K562 (cell line): Measurements from ENCODE around the gene RESP18. TPM values are rescaled to one million over a fixed set of nuclear protein-coding genes. Genes with fewer than 3 reads are reported as not detected.

Experiments
- ATAC-seq: fragments of 200-7000 bp; cut with Tn5 transposase; 3 replicates; pipeline ENCODE4 v1.9.1; 2020; ENCODE audit warnings: moderate library complexity
- BruUV-seq: library from RNA; stranded (reverse); fragments of 400-500 nt; replicated peaks from 2 replicates; lab custom pipeline; 2021; lab: Mats Ljungman, UMichigan
- CTCF ChIA-PET: fragments of 300-600 bp; formaldehyde crosslinking; extraction: SDS; loops from one replicate; lab custom pipeline; 2021; ENCODE audit warnings: low intra/inter-chr PET ratio; lab: Yijun Ruan, JAX
- POLR2A ChIA-PET: fragments of 300-600, 350-650 bp; sonication (Branson Sonifier 250); formaldehyde crosslinking; extraction: SDS; loops from one replicate; lab custom pipeline; 2021; ENCODE audit warnings: antibody characterized with exemption, inconsistent platforms; lab: Yijun Ruan, JAX
- DNase-seq, 4 experiments: peaks; one replicate each; pipeline versions ENCODE4 v3.0.0 to v3.0.0-alpha.2; 2011 to 2018; ENCODE audit warnings: low spot score in 3 of 4, mixed read lengths in 3 of 4; ENCODE audit errors: extremely low read depth in 1 of 4
- FAIRE-seq: peaks from 2 replicates; lab custom pipeline; 2011; peaks lifted over from hg19 to GRCh38; lab: Jason Lieb, UNC
- H2AFZ ChIP-seq: 2 replicates; pipeline ENCODE4 v1.6.0; 2011; ENCODE audit warnings: low read depth, low read length, control low read depth, inconsistent platforms
- H3K27ac ChIP-seq: fragments of 200-600 bp; 3 replicates; pipeline ENCODE4 v1.8.0; 2011; ENCODE audit warnings: low read depth, mild to moderate bottlenecking, control low read depth, inconsistent platforms, low read length, moderate library complexity, mixed read lengths; ENCODE audit errors: extremely low read depth
- H3K27me3 ChIP-seq, 2 experiments: fragments of 300-600 bp in 1 of 2; 2 replicates in 1 of 2; 3 replicates in 1 of 2; pipeline versions ENCODE4 v1.6.0 to v1.8.0; 2011; ENCODE audit warnings: inconsistent platforms in 2 of 2, low read length in 2 of 2, mild to moderate bottlenecking in 1 of 2, mixed read lengths in 1 of 2, moderate library complexity in 1 of 2; ENCODE audit not compliant: control insufficient read depth in 2 of 2, insufficient read depth in 2 of 2
- H3K36me3 ChIP-seq: fragments of 300-600 bp; 3 replicates; pipeline ENCODE4 v1.8.0; 2011; ENCODE audit warnings: mild to moderate bottlenecking, low read length, inconsistent platforms; ENCODE audit not compliant: control insufficient read depth, insufficient read depth
- H3K4me1 ChIP-seq, 2 experiments: fragments of 200-600 bp in 1 of 2; replicated peaks in 1 of 2; 2 replicates in 1 of 2; 3 replicates in 1 of 2; pipeline versions ENCODE4 v1.5.1 to v1.8.0; 2011; ENCODE audit warnings: inconsistent platforms in 2 of 2, low read length in 2 of 2, mild to moderate bottlenecking in 1 of 2, mixed read lengths in 1 of 2, moderate library complexity in 1 of 2; ENCODE audit not compliant: control insufficient read depth in 2 of 2, insufficient read depth in 2 of 2
- H3K4me2 ChIP-seq: 2 replicates; pipeline ENCODE4 v1.6.1; 2011; ENCODE audit warnings: low read length, control low read depth, inconsistent platforms, mixed read lengths; ENCODE audit not compliant: insufficient read depth
- H3K4me3 ChIP-seq: fragments of 200-600 bp; sonication (generic), shearing (Covaris generic); 2 replicates; pipeline ENCODE4 v1.5.1; 2016; ENCODE audit warnings: control low read depth, inconsistent platforms
- H3K79me2 ChIP-seq: fragments of 200-600 bp; 3 replicates; pipeline ENCODE4 v1.8.0; 2011; ENCODE audit warnings: low read length, inconsistent platforms; ENCODE audit not compliant: control insufficient read depth, insufficient read depth
- H3K9ac ChIP-seq, 2 experiments: 2 replicates each; pipeline versions ENCODE4 v1.6.0 to v1.6.1; 2011; ENCODE audit warnings: low read depth in 2 of 2, low read length in 2 of 2, control low read depth in 1 of 2, inconsistent platforms in 1 of 2, mild to moderate bottlenecking in 1 of 2, mixed read lengths in 1 of 2; ENCODE audit not compliant: insufficient read depth in 1 of 2
- H3K9me1 ChIP-seq: one replicate; pipeline ENCODE4 v1.6.0; 2011; ENCODE audit warnings: inconsistent platforms, mild to moderate bottlenecking, low read length, moderate library complexity; ENCODE audit not compliant: control insufficient read depth, insufficient read depth
- H3K9me3 ChIP-seq: replicated peaks from 2 replicates; pipeline ENCODE4 v1.5.1; 2011; ENCODE audit warnings: low read depth, low read length, inconsistent platforms; ENCODE audit not compliant: control insufficient read depth, insufficient read depth
- H4K20me1 ChIP-seq: replicated peaks from 2 replicates; pipeline ENCODE4 v1.6.1; 2011; ENCODE audit warnings: low read length, inconsistent platforms, mixed read lengths; ENCODE audit not compliant: control insufficient read depth, insufficient read depth
- ELK3 ChIP-seq: fragments of 450-650 bp; formaldehyde crosslinking; IDR thresholded peaks from 2 replicates; pipeline ENCODE4 v1.4.0; 2020; ENCODE audit warnings: mild to moderate bottlenecking
- KDM2B ChIP-seq: fragments of 250-450 bp; sonication (Bioruptor Pico); IDR thresholded peaks from 2 replicates; pipeline ENCODE4 v1.8.0; 2021; ENCODE audit warnings: mild to moderate bottlenecking, moderate library complexity
- MAZ ChIP-seq, 2 experiments: fragments of 450-650 bp in 1 of 2; sonication (generic) in 1 of 2; formaldehyde crosslinking; IDR thresholded peaks in 1 of 2; conservative IDR thresholded peaks in 1 of 2; 2 replicates each; pipeline versions ENCODE4 v1.4.0 to v1.5.0; 2020; ENCODE audit warnings: mild to moderate bottlenecking in 1 of 2, missing genetic modification reagents in 1 of 2
- RBFOX2 ChIP-seq: fragments of 200-400 bp; formaldehyde crosslinking; IDR thresholded peaks from 2 replicates; pipeline ENCODE4 v1.6.1; 2017; ENCODE audit warnings: low read depth, mild to moderate bottlenecking, low read length, moderate library complexity
- SP2 ChIP-seq: IDR thresholded peaks from 2 replicates; pipeline ENCODE4 v1.6.1; 2011; ENCODE audit warnings: mild to moderate bottlenecking, low read depth, low read length, moderate library complexity; ENCODE audit not compliant: poor library complexity, severe bottlenecking; ENCODE audit errors: extremely low read depth
- TAF9B ChIP-seq: fragments of 450-650 bp; IDR thresholded peaks from 2 replicates; pipeline ENCODE4 v1.6.1; 2018; ENCODE audit warnings: mild to moderate bottlenecking; ENCODE audit not compliant: partially characterized antibody
- TGIF2 ChIP-seq: sonication (generic); formaldehyde crosslinking; IDR thresholded peaks from 2 replicates; pipeline ENCODE4 v1.8.1; 2022; ENCODE audit warnings: mild to moderate bottlenecking, missing genetic modification reagents, moderate library complexity
- ZBTB7A ChIP-seq: IDR thresholded peaks from 2 replicates; pipeline ENCODE4 v1.6.1; 2011; ENCODE audit warnings: low read depth, mild to moderate bottlenecking, low read length, moderate library complexity, borderline replicate concordance; ENCODE audit not compliant: control insufficient read depth
- ZFP30 ChIP-seq: fragments of 250-450 bp; sonication (Bioruptor Pico); IDR thresholded peaks from 2 replicates; pipeline ENCODE4 v1.8.0; 2022; ENCODE audit warnings: moderate library complexity, mild to moderate bottlenecking, inconsistent platforms, borderline replicate concordance
- ZNF354B ChIP-seq: fragments of 250-450 bp; sonication (Bioruptor Pico); IDR thresholded peaks from 2 replicates; pipeline ENCODE4 v1.4.0; 2020
- WGBS: fragments of 100-300 bp; shearing (Covaris generic); methylation state at CpG from one replicate; pipeline ENCODE4 v1.1.6; 2016; ENCODE audit warnings: low coverage, mixed read lengths; ENCODE audit not compliant: insufficient coverage; ENCODE audit errors: missing lambda C conversion rate; 5-methylcytosine and 5-hydroxymethylcytosine counted together
- in situ Hi-C: fragments of 300-500 bp; cut with MboI; formaldehyde crosslinking; loops from 4 replicates; pipeline ENCODE4 v1.15.0; 2018; ENCODE audit warnings: inconsistent platforms, mixed read lengths
- intact Hi-C: fragments of 100-400 bp; cut with micrococcal nuclease; formaldehyde crosslinking; loops from 2 replicates; pipeline ENCODE4 v1.14.2; 2022
- polyA plus RNA-seq, 8 experiments: library from polyadenylated mRNA; depleted of rRNA in 4 of 8; stranded (reverse) in 5 of 8; unstranded in 3 of 8; fragments of >200 nt; fragmentation: Nextera tagmentation in 2 of 8; fragmentation: Illumina TruSeq in 1 of 8; extraction: Ambion mirVana in 2 of 8; extraction: Trizol in 1 of 8; gene quantifications; 2 replicates each; pipeline versions ENCODE4 v1.2.1 to v1.2.3, GENCODE V29; 2011 to 2014; ENCODE audit warnings: inconsistent platforms in 1 of 8, missing spikeins in 1 of 8
- total RNA-seq, 7 experiments: library from RNA; depleted of rRNA in 6 of 7; stranded (reverse); fragments of >200 nt in 6 of 7; fragmentation: Illumina TruSeq in 2 of 7; extraction: Trizol in 2 of 7; gene quantifications; 2 replicates each; pipeline versions ENCODE4 v1.2.1 to v1.2.3, GENCODE V29; 2011 to 2021; ENCODE audit warnings: low replicate concordance in 1 of 7
- TF ChIP-seq, protein P1 (sequence below): sonication (generic); formaldehyde crosslinking; IDR thresholded peaks from 2 replicates; pipeline ENCODE4 v1.8.0; 2022; ENCODE audit warnings: mild to moderate bottlenecking, low read depth, missing genetic modification reagents
- TF ChIP-seq, protein P2 (sequence below): fragments of 250-450 bp; sonication (Bioruptor Pico); IDR thresholded peaks from 2 replicates; pipeline ENCODE4 v1.4.0; 2020; ENCODE audit warnings: mild to moderate bottlenecking, moderate library complexity, borderline replicate concordance

RESP18 gene
- total and polyA plus RNA-seq, 9 of the 15 experiments (the other 6 are each of a cell fraction or from before 2014, with no cell fraction given) = not detected

GRCh38 chr2:219296142-219296541 lies 36.4 kb downstream of the RESP18 start:
- in situ Hi-C loops (no loop called here), intact Hi-C loops (loop anchor here (5.0 kb wide), 2 partner anchors 56 to 69 kb away; partner anchors contain the start of genes ANKZF1 and ATG9A)
- Histone ChIP-seq H3K27me3 (peaks cover 8 to 18% of the 10 kb centered on the region in 2 experiments), H2AFZ (peak overlapping the region; percentile 94), H3K9ac (peak overlapping the region in 1 of 2 experiments; percentile 79; a peak in 3 of 4 replicates), H3K36me3 (no peaks in the 10 kb centered on the region), H3K4me1 (peaks cover 22 to 44% of the 10 kb centered on the region in 2 experiments; a peak in 4 of 5 replicates), H4K20me1 (no peaks in the 10 kb centered on the region), H3K9me3 (no peaks in the 10 kb centered on the region), H3K9me1 (no peaks in the 10 kb centered on the region), H3K27ac (no peak overlapping the region; the same call in 2 of the 3 replicates), H3K4me2 (peak overlapping the region; percentile 72; the same call in 1 of the 2 replicates), H3K79me2 (no peaks in the 10 kb centered on the region), H3K4me3 (no peak overlapping the region)
- DNase-seq = peak; percentile 48 to 71 (median 60)
- peak; percentile 66 for ATAC-seq
- CTCF ChIA-PET = interaction anchor here (2.0 to 4.2 kb wide), 2 partner anchors 17 to 137 kb away, joined by 8 to 28 read pairs; partner anchors contain the start of gene DNAJB2
- WGBS = 53% methylated on average over 11 of the region's 14 CpGs
- POLR2A ChIA-PET = interaction anchor here (0.7 to 1.4 kb wide), 3 partner anchors 15 to 45 kb away, joined by 3 to 6 read pairs (median 3); no protein-coding TSS in a partner anchor
- peak; percentile 94 for FAIRE-seq
- BruUV-seq = no TSS peak
- TF ChIP-seq ZBTB7A (peak; percentile 53; the same call in 1 of the 2 replicates), ZNF354B (no peak), SP2 (no peak), TAF9B (no peak), TGIF2 (no peak), MAZ (CRISPR knock-in tag; conservative IDR thresholded peaks at IDR 0.05 in 1 of 2, IDR thresholded peaks at IDR 0.05 in 1 of 2) (peak in 1 of 2 experiments; percentile 23; a peak in 1 of 4 replicates), ZFP30 (CRISPR knock-in tag) (no peak), RBFOX2 (peak; percentile 13; the same call in 1 of the 2 replicates), KDM2B (CRISPR knock-in tag) (no peak), ELK3 (no peak)
- TF ChIP-seq, protein P1, sequence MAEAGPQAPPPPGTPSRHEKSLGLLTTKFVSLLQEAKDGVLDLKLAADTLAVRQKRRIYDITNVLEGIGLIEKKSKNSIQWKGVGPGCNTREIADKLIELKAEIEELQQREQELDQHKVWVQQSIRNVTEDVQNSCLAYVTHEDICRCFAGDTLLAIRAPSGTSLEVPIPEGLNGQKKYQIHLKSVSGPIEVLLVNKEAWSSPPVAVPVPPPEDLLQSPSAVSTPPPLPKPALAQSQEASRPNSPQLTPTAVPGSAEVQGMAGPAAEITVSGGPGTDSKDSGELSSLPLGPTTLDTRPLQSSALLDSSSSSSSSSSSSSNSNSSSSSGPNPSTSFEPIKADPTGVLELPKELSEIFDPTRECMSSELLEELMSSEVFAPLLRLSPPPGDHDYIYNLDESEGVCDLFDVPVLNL (CRISPR knock-in tag) = no peak
- TF ChIP-seq, protein P2, sequence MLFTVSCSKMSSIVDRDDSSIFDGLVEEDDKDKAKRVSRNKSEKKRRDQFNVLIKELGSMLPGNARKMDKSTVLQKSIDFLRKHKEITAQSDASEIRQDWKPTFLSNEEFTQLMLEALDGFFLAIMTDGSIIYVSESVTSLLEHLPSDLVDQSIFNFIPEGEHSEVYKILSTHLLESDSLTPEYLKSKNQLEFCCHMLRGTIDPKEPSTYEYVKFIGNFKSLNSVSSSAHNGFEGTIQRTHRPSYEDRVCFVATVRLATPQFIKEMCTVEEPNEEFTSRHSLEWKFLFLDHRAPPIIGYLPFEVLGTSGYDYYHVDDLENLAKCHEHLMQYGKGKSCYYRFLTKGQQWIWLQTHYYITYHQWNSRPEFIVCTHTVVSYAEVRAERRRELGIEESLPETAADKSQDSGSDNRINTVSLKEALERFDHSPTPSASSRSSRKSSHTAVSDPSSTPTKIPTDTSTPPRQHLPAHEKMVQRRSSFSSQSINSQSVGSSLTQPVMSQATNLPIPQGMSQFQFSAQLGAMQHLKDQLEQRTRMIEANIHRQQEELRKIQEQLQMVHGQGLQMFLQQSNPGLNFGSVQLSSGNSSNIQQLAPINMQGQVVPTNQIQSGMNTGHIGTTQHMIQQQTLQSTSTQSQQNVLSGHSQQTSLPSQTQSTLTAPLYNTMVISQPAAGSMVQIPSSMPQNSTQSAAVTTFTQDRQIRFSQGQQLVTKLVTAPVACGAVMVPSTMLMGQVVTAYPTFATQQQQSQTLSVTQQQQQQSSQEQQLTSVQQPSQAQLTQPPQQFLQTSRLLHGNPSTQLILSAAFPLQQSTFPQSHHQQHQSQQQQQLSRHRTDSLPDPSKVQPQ (CRISPR knock-in tag) = no peak
